AG04449 (cell line): ENCODE data around the gene ALDH1A1.

Experiments used
- CTCF ChIA-PET: fragments of 350-600 bp; formaldehyde crosslinking; extraction: SDS; loops from one replicate; lab custom pipeline; 2021; ENCODE audit warnings: antibody characterized with exemption; lab: Yijun Ruan, JAX
- POLR2A ChIA-PET: fragments of 400-600, 350-600 bp; formaldehyde crosslinking; extraction: SDS; loops from one replicate; lab custom pipeline; 2020; ENCODE audit warnings: antibody characterized with exemption, inconsistent platforms; lab: Yijun Ruan, JAX
- DNase-seq: peaks from one replicate; pipeline ENCODE4 v3.0.0-alpha.2; 2010; ENCODE audit warnings: low read depth, low spot score
- H3K4me3 ChIP-seq: 2 replicates; pipeline ENCODE4 v1.5.1; 2011; ENCODE audit warnings: low read depth, mild to moderate bottlenecking, control low read depth, low read length
- TF ChIP-seq, protein P1 (sequence below): IDR thresholded peaks from one replicate; pipeline ENCODE4 v1.5.1; 2011; ENCODE audit warnings: mild to moderate bottlenecking, moderate library complexity, low read length, control low read depth, inconsistent platforms; ENCODE audit not compliant: insufficient read depth; ENCODE audit errors: missing control alignments

The ALDH1A1 gene

DNA sequence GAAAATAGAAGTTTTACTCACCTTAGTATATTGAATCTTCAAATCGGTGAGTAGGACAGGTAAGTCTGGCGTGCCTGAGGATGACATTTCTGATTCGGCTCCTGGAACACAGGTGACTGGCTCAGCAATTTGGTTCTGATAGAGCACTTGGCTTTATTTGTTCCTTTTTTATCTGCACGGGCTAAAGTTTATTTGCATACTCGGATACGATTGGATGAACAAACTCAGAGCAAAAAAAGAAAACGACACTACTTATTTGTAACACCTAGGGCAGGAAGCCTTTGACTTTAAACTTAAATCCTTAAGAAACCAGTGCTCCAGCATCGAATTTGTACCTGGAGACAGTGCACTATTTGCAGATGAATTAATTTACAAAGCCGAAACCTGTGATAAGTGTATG is at the start of gene ALDH1A1:
Gene ALDH1A1, minus strand, starts transcription at position 140 of the 400 bp plus-strand sequence. Its CDS starts 53 bp downstream, at position 87.
- POLR2A ChIA-PET = no interaction called here
- DNase-seq = no peak
- H3K4me3 ChIP-seq = no peak within 1 kb of the TSS
- CTCF ChIA-PET = no interaction called here
- TF ChIP-seq, protein P1, sequence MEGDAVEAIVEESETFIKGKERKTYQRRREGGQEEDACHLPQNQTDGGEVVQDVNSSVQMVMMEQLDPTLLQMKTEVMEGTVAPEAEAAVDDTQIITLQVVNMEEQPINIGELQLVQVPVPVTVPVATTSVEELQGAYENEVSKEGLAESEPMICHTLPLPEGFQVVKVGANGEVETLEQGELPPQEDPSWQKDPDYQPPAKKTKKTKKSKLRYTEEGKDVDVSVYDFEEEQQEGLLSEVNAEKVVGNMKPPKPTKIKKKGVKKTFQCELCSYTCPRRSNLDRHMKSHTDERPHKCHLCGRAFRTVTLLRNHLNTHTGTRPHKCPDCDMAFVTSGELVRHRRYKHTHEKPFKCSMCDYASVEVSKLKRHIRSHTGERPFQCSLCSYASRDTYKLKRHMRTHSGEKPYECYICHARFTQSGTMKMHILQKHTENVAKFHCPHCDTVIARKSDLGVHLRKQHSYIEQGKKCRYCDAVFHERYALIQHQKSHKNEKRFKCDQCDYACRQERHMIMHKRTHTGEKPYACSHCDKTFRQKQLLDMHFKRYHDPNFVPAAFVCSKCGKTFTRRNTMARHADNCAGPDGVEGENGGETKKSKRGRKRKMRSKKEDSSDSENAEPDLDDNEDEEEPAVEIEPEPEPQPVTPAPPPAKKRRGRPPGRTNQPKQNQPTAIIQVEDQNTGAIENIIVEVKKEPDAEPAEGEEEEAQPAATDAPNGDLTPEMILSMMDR = no peak

DNA sequence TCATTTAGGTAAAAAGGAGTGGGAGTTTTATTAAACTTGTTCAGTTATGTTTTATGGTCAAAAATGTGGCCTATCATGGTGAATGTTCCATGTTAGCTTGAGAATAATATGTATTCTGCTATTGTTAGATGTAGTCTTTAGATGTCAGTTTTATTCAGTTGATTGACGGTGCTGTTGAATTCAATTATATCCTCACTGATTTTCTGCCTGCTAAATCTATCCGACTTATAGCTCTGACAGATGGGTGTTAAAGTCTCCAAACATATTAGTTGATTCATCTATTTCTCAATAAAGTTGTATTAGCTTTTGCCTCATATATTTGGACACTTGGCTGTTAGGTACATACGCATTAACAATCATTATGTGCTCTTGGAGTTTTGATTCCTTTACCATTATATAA is 49.0 kb upstream of the ALDH1A1 start:
- POLR2A ChIA-PET = no interaction called here
- CTCF ChIA-PET = interaction anchor here (1.7 kb wide), 1 partner anchor 21 kb away, joined by 5 read pairs; no protein-coding TSS in a partner anchor
- TF ChIP-seq, protein P1 = no peak
- no peak for DNase-seq
- H3K4me3 ChIP-seq = no peak overlapping the region

DNA sequence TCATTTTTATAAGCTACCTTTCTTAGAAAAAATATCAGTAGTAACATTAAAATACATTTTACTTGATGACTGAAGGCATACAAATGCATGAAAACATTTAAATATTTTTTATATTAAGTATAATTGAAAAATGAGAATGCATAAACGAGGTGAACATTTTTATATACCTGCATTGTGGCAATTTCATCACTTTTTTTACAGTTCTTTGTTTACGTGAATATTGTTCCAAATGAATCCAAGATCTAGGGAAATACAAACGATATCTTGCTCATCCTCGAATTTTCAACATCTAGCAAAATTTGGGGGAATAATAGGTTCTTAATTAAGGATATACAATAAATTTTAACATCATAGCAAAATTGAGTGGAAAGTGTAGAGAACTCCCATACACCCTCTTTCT is 45.5 kb upstream of the ALDH1A1 start:
- ChIA-PET POLR2A (no interaction called here), CTCF (interaction anchor here (1.2 kb wide), 1 partner anchor 24 kb away, joined by 3 read pairs; no protein-coding TSS in a partner anchor)
- TF ChIP-seq, protein P1 = no peak
- no peak overlapping the region for H3K4me3 ChIP-seq
- no peak for DNase-seq

DNA sequence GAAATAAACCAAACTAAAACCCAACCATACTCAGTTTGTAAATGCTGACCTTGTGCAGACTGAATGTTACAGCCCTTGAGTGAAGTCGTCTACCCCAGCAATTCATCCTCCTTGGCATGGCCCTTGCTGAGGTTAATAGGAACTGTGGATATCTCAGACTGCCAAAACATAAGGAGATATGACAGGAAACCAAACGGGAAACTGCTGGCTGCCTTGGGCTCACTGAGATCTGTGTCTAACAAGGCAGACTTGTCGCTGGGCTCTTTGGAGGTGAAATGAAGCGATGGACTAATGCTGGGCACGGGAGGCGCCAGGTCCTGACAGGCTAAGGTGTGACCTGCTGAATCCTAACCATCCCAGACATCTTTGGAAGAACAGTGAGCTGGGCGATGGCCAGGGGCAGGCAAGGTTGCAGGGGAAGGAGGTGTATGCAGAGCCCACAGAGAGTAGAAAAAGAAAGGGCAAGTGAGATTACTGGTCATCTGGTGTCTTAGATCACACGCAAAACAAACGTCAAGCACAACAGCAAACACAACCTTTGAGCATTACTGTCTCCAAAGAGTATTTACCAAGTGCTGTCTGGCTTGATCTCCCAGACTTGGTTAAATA is 44.6 kb upstream of the ALDH1A1 start:
- ChIA-PET CTCF (interaction anchor here (1.2 kb wide), 1 partner anchor 25 kb away, joined by 3 read pairs; no protein-coding TSS in a partner anchor), POLR2A (no interaction called here)
- no peak for DNase-seq
- TF ChIP-seq, protein P1 = no peak
- H3K4me3 ChIP-seq = no peak overlapping the region

DNA sequence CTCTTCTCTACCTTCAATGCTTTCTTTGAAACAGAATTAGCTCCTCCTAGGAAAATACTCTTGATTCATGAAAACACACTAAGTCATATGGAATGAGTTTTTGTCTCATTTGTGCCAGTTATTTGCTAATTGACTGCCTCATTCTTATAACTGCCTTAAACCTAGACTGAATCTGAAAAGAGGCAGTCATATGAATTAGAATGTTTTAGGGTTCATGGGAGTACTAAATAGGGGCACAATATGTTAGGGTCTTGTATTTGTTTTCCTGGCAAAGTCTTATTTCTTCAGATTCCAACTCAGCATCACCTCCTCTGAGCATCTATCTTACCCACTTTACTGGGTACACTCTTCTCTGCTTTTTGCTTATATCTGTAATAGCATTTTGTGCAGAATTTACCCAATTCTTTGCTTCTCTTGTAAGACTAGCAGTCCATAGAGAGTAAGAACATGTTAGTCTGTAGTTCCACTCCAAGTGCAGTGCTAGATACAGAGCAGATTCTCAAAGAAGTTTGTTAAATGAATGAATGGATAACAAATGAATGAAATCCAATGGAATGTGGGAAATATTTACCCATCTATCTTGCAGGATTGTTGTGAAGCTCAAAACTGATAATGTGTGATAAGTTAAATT is 43.9 kb upstream of the ALDH1A1 start:
- TF ChIP-seq, protein P1 = no peak
- no peak overlapping the region for H3K4me3 ChIP-seq
- ChIA-PET CTCF (interaction anchor here (1.2 kb wide), 1 partner anchor 25 kb away, joined by 3 read pairs; no protein-coding TSS in a partner anchor), POLR2A (interaction anchor here (0.6 kb wide), 1 partner anchor 61 kb away, joined by 3 read pairs; no protein-coding TSS in a partner anchor)
- DNase-seq = no peak

DNA sequence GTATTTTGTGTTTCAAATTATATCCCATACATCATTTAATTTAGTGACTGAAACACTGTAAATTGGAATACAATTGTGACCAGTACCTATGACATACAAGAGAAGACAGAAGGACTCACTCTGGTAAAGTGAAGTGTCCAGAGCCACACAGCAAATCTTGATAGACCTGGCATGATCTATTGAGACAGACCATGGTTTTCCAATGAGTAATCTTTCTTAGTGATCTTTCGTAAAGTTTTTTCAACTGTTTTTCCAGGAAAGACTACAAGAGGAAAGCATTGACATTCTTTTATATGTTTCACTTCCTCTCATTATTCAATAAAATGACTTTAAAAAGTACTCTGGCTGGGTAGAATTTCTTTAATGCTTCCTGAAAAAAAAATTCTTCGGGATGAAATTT is 43.3 kb upstream of the ALDH1A1 start:
- POLR2A ChIA-PET = interaction anchor here (0.6 kb wide), 1 partner anchor 60 kb away, joined by 3 read pairs; no protein-coding TSS in a partner anchor
- TF ChIP-seq, protein P1 = no peak
- CTCF ChIA-PET = no interaction called here

More for the DNA sequence above, 43.3 kb upstream of the ALDH1A1 start:
- H3K4me3 ChIP-seq = no peak overlapping the region
- no peak for DNase-seq
